ENCODE data around the gene RPS5. TPM values are rescaled to one million over a fixed set of nuclear protein-coding genes. Genes with fewer than 3 reads are reported as not detected.

RPS5 gene
- total RNA-seq = 496 TPM
- long read RNA-seq, transcript RPS5-202 (5 exons, 1,520 nt) = minor isoform, 6 of 289 reads
- long read RNA-seq, transcript RPS5-204 (5 exons, 536 nt) = minor isoform, 5 of 289 reads
- long read RNA-seq, transcript RPS5-201 (6 exons, 740 nt) = major isoform, 267 of 289 reads
- long read RNA-seq, partial matches to known transcripts = 6 of 289 reads
- long read RNA-seq, other reads (novel, unspliced or antisense) = 4 of 289 reads

DNA sequence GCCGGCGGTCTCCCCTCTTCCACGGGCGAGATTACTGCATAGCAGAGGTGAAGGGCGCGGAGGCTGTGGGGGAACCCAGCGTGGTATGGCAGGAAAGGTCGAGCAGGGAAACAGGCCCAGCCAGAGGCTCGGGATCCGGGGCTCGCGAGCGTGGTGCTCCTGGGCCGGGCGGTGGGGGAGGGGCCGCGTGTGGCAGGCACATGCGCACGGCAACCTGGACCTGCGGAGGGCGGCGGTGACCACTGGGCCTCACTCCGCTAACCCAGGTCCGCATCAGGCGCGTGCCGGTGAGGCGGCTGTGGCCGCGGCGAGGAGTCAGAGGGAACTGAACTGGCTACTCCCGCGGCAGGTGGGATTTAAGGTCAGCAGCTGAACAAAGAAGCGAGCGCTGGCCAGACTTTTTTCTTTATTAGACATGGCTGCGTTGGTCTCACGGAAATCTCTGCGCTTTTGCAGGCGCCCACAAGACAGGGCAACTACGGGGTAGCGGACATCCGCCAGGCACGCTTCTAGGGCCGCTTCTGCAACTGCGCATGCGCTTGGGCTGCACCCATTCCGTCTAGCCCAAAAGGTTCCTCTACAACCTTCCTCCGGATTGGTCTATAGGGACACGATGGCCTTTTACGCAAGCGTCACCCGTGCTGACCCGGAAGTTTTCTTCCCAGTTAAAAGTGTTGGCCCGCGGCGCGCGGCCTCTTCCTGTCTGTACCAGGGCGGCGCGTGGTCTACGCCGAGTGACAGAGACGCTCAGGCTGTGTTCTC is at the start of gene RPS5:
RPS5 (plus strand) TSS at position 694 of the 762 bp plus-strand sequence. CDS start 869 bp downstream, outside the sequence.
- peak within 1 kb of the TSS; percentile 100 for H3K27ac ChIP-seq (replicated peaks)
- intact Hi-C loops (cut with micrococcal nuclease) = no loop called here
- peak; percentile 93 for DNase-seq
- peak within 1 kb of the TSS; percentile 71 for H3K4me3 ChIP-seq
- H3K27me3 ChIP-seq (ENCODE audit: low read depth) = no peaks in the 10 kb centered on the region
- TF ChIP-seq, protein P1, sequence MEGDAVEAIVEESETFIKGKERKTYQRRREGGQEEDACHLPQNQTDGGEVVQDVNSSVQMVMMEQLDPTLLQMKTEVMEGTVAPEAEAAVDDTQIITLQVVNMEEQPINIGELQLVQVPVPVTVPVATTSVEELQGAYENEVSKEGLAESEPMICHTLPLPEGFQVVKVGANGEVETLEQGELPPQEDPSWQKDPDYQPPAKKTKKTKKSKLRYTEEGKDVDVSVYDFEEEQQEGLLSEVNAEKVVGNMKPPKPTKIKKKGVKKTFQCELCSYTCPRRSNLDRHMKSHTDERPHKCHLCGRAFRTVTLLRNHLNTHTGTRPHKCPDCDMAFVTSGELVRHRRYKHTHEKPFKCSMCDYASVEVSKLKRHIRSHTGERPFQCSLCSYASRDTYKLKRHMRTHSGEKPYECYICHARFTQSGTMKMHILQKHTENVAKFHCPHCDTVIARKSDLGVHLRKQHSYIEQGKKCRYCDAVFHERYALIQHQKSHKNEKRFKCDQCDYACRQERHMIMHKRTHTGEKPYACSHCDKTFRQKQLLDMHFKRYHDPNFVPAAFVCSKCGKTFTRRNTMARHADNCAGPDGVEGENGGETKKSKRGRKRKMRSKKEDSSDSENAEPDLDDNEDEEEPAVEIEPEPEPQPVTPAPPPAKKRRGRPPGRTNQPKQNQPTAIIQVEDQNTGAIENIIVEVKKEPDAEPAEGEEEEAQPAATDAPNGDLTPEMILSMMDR (IDR thresholded peaks at IDR 0.05; ENCODE audit: borderline replicate concordance) = no peak
- no peaks in the 10 kb centered on the region for H3K9me3 ChIP-seq (replicated peaks)
- peaks cover 38% of the 10 kb centered on the region for H3K36me3 ChIP-seq
- peaks cover 61% of the 10 kb centered on the region for H3K4me1 ChIP-seq

DNA sequence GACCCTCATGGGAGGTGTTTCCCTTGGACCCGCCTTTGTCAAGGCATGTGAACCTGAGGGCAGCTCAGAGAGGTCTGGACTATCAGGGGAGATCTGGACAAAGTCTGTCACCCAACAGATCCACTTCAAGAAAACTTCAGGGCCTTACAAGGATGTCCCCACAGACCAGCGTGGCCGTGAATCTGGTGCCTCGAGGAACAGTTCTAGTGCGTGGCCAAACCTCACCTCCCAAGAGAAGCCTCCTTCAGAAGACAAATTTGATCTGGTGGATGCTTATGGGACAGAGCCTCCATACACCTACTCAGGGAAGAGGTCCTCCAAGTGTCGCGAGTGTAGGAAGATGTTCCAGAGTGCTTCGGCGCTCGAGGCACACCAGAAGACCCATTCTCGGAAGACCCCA is 48.7 kb upstream of the RPS5 start:
- no peak for DNase-seq
- no peak overlapping the region for H3K4me3 ChIP-seq
- intact Hi-C loops (cut with micrococcal nuclease) = no loop called here
- no peaks in the 10 kb centered on the region for H3K9me3 ChIP-seq (replicated peaks)
- no peak overlapping the region for H3K27ac ChIP-seq (replicated peaks)
- no peaks in the 10 kb centered on the region for H3K27me3 ChIP-seq (ENCODE audit: low read depth)
- peaks cover 42% of the 10 kb centered on the region for H3K36me3 ChIP-seq
- TF ChIP-seq, protein P1 (IDR thresholded peaks at IDR 0.05; ENCODE audit: borderline replicate concordance) = no peak
- no peaks in the 10 kb centered on the region for H3K4me1 ChIP-seq

DNA sequence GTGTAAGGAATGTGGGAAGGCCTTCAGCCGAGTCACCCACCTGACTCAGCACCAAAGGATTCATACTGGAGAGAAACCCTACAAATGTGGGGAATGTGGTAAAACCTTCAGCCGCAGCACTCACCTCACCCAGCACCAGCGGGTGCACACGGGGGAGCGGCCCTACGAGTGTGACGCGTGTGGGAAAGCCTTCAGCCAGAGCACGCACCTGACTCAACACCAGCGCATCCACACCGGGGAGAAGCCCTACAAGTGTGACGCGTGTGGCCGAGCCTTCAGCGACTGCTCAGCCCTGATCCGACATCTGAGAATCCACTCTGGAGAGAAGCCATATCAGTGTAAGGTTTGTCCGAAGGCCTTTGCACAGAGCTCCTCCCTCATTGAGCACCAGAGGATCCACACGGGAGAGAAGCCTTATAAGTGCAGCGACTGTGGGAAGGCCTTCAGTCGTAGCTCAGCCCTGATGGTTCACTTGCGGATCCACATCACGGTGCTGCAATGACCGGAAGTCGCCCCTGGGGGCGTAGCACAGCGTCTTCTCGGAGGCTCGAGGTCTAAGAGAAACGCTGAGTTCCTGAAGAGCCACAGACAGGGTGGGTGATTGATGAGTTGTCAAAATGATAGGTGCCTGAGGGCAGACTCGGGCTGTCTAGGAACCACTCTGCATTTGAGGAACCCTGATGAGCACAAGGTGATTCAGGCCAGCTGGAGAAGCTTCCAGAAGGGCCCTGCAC is 48.1 kb upstream of the RPS5 start:
- H3K9me3 ChIP-seq (replicated peaks) = no peaks in the 10 kb centered on the region
- no peaks in the 10 kb centered on the region for H3K27me3 ChIP-seq (ENCODE audit: low read depth)
- intact Hi-C loops (cut with micrococcal nuclease) = no loop called here
- H3K4me1 ChIP-seq = no peaks in the 10 kb centered on the region
- TF ChIP-seq, protein P1 (IDR thresholded peaks at IDR 0.05; ENCODE audit: borderline replicate concordance) = no peak
- peaks cover 42% of the 10 kb centered on the region for H3K36me3 ChIP-seq
- no peak overlapping the region for H3K4me3 ChIP-seq
- DNase-seq = no peak
- H3K27ac ChIP-seq (replicated peaks) = no peak overlapping the region

DNA sequence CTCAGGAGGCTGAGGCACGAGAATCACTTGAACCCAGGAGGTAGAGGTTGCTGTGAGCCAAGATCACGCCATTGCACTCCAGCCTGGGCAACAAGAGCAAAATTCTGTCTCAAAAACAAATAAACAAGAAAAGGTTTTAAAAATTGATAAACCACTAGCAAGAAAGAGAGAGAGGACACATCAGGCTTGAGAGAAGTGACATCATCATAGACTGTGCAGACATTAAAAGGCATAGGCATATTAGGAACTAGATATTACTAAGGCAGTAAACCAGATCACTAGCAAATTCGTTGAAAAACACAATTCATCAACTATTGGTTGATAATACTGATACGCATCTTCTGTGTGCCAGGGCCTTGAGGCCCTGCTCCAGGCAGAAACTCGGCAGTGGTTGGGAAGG is 41.5 kb upstream of the RPS5 start:
- peaks cover 30% of the 10 kb centered on the region for H3K4me1 ChIP-seq
- intact Hi-C loops (cut with micrococcal nuclease) = no loop called here
- TF ChIP-seq, protein P1 (IDR thresholded peaks at IDR 0.05; ENCODE audit: borderline replicate concordance) = no peak
- no peaks in the 10 kb centered on the region for H3K9me3 ChIP-seq (replicated peaks)
- H3K36me3 ChIP-seq = no peaks in the 10 kb centered on the region
- H3K27ac ChIP-seq (replicated peaks) = no peak overlapping the region
- no peak for DNase-seq
- H3K4me3 ChIP-seq = no peak overlapping the region
- peaks cover 63% of the 10 kb centered on the region for H3K27me3 ChIP-seq (ENCODE audit: low read depth)

Data from left ventricle myocardium inferior (tissue), 1 donor.